HG02588 (cell line): Measurements from ENCODE around the gene AKIRIN1.
A peak's percentile ranks its signal among the peaks of the same experiment; 100 is the strongest.
"Not testable (repeated sequence)": the region's sequence is repeated elsewhere in the genome, so short reads cannot be mapped to it uniquely, and the experiment has no call there.

Experiments used
- ATAC-seq: cut with Tn5 transposase; IDR thresholded peaks from one replicate; pipeline ENCODE4 v1.9.1; 2021; ENCODE audit warnings: mild to moderate bottlenecking, moderate library complexity; ENCODE audit not compliant: unreplicated experiment

Gene AKIRIN1, protein sequence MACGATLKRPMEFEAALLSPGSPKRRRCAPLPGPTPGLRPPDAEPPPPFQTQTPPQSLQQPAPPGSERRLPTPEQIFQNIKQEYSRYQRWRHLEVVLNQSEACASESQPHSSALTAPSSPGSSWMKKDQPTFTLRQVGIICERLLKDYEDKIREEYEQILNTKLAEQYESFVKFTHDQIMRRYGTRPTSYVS

DNA sequence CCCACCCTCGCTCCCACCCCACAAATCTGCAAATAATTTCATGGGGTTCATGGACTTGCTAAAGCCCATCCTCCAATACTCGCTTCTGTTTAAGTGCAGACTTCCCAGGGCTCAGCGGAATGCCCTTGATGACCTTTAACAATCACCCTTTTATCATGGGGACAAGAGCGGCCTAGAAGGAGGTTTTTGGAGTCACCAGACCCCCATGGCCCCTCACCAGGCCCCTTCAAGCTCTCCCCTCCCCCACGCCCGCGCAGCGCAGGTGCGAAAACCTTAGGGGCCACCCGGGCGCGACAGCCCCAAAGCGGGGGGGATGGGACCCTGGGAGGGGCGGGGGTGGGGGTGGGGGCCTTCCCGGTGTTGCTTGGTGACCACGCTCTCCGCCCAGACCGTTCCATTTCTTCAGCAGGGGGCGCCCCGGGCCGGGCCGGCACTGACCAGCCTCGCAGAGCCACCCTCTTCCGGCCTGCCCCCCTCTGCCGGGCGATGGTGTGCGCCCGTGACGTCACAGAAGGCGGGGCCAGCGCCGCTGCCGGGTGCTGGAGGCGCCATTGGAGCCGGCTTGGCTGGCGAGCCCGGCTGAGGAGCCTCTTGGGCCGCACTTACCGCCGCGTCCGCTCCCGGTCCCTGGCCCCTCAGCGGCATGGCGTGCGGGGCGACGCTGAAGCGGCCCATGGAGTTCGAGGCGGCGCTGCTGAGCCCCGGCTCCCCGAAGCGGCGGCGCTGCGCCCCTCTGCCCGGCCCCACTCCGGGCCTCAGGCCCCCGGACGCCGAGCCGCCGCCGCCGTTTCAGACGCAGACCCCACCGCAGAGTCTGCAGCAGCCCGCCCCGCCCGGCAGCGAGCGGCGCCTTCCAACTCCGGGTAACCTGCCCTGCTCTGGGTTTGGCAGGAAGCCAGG lies at the start of gene AKIRIN1:
Gene AKIRIN1 (plus strand): TSS at position 539 of the 900 bp plus-strand sequence. CDS start 105 bp downstream, at position 644.
- peak; percentile 92 for ATAC-seq

DNA sequence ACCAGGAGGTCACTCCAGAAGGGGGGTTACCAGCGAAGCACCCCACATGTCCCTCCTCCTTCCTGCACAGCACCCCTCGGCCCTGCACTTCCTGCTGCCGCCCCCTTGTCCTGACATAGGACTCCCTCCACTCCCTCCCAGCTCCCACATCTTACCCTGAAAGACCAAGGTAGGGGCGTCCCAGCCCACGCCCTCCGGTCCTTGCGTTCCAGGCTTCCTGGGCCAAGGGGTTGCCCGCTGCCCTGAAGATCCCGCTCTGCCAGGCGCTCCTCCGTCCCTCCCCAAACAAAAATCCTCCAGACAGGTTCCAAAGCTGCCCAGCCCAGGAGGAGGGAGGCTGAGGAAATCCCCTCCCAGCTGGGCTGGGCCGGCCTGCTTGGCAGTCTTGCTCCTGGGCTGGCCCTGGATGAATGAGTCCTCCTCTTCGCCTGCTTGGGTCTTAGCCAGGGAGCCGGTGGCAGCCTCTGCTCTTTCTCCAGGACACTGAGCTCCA lies 49.5 kb upstream of the AKIRIN1 start, which contains the start of gene RHBDL2:
Gene RHBDL2 (minus strand): TSS at position 304 of the 493 bp plus-strand sequence. CDS start 22,618 bp downstream, outside the sequence.
- no peak for ATAC-seq

DNA sequence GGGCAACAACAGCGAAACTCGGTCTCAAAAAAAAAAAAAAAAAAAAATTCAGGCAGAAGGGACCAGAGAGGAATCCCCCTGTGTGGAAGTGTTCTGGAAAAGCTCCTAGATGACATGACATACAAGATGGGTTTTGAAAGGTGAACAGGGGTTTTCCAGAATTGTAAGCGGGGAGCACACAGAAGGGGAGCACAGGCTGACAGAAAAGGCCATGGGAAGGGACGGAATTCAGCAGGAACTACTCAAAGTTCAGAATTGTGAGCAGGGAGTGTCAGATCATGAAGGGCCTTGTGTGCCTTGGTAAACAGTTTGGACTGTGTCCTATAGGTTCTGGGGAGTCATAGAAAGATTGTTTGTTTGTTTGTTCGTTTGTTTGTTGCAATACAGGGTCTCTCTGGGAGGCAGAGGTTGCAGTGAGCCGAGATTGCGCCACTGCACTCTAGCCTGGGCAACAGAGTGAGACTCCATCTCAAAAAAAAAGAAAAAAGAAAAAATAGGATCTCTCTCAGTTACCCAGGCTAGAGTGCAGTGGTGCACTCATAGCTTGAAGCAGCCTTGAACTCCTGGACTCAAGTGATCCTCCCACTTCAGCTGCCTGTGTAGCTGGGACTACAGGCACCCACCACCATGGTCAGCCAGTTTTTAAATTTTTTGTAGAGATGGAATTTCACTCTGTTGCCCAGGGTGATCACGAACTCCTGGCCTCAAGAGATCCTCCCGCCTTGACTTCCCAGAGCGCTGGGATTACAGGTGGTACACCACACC lies 48.2 kb upstream of the AKIRIN1 start:
- ATAC-seq = no peak

DNA sequence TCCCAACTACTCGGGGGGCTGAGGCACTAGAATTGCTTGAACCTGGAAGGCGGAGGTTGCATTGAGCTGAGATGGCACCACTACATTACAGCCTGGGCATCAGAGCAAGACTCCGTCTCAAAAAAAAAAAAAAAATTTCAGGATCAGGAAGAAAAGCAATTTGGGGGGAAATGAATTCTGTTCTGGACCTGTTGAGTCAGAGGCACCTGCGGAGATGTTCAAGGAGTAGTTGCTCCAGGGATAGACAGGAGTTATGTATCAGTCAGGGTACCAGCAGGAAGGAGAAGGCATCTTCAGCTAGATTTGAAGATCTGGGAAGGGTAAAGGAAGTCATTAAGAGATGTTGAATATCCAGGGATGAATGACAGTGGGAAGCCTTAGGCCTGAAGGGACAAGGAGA lies 46.5 kb upstream of the AKIRIN1 start:
- ATAC-seq = no peak

DNA sequence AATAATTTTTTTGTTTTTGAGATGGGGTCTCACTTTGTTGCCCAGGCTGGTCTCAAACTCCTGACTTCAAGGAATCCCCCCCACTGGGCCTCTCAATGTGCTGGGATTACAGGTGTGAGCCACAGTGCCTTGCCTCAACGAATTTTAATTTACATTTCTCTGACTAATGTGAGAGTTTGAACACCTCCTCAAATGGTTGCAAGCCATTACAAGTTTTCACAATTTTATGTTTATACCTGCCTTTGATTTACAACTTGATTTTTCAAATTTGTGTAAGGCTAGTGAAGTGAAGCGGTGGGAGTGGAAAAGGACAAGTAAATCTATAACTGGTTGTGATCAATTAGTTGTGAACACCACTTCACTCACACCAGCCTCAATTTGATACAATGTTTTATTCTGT lies 40.5 kb upstream of the AKIRIN1 start:
- no peak for ATAC-seq

DNA sequence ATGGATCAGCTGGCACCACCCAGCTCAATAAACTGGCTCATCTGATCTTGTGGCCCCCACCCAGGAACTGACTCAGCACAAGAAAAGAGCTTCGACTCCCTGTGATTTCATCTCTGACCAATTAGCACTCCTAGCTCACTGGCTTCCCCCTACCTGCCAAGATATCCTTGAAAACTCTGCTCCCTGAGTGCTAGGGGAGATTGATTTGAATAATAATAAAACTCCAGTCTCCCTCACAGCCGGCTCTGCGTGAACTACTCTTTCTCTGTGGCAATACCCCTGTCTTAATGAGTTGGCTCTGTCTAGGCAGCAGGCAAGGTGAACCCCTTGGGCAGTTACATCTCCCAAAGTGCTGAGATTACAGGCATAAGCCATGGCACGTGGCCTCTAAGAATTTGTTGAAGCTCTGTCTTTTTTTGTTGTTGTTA lies 37.6 kb upstream of the AKIRIN1 start:
- ATAC-seq = no peak

DNA sequence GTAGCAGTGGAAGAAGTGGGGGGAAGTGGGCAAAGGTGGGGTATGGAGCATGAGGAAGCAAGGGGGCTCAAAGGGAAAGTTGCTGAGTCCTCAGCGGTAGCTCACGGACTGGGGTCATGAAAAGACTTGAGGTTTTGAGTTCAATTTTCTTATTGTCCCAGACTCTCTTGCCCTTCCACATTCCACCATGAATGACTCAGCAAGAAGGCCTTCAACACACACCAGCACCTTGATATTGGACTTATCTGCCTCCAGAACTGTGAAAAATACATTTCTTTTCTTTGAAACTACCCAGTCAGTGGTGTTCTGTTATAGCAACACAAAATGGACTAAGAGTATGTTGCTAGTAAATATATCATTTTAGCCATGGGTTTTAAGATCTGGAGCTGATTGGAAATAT lies 32.1 kb upstream of the AKIRIN1 start:
- ATAC-seq = no peak

DNA sequence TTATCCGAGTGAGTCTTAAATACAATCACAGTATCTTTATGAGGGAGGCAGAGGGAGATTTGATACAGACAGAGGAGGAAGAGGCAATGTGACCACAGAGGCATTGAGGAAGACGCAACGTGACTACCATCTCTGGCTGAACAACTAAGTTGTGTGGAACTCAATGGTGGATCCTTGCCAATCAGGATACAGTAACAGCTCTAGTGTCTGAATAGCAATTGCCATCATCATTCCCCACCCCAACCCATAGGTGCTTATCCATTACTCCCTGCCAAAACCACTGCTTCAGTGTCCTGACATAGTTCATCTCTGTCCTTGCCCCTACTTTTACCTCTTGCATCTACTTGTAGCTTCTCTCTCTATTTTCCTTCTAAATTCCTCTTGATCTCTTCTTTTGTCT lies 29.0 kb upstream of the AKIRIN1 start:
- no peak for ATAC-seq

DNA sequence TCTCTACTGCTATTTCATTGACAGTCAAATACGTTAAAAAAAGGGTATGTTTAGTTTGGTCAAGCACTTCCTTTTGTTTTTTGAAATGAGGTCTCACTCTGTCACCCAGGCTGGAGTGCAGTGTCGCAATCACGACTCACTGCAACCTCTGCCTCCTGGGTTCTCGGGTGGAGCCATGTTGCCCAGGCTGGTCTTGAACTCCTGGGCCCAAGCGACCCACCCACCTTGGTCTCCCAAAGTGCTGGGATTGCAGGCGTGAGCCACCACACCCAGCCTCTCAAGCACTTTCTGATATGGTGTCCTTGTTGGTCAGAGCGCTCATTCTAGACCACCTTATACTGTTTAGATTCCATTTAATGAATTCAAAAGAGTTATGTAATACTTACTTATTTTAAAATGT lies 28.5 kb upstream of the AKIRIN1 start:
- no peak for ATAC-seq

DNA sequence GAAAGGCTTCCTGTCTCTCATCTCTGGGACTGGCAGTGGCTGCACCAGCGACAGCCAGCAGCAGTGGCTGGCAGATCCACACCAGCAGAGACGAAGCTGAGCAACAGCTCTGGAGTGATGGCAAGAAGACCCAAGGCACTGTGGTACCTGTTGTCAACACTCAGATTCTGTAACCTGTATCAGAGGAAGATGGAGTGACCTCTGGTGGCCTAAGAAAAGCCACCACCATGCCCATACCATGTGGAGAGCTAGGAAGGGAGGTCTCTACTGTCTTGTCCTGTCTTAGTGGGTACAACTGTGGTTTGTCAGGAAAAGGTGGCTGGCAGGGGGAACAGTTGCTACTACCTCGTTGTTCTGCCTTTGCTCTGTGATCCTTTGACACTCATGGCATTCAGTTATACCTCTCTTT lies 26.9 kb upstream of the AKIRIN1 start:
- no peak for ATAC-seq

DNA sequence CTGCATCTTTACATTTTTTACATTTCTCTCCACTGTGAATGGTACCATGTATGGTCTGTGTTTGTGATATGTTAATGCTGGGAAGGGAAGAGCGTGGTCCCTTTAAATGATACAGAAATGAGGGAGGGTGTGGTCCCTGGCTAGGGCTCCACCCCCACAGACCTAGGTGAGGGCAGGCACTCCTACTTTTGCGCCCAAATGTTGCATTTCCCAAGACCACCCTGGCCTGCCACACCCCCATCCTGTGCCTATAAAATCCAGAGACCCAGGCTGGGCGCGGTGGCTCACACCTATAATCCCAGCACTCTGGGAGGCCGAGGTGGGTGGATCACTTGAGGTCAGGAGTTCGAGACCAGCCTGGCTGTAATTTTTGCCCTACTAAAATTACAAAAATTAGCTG lies 17.9 kb upstream of the AKIRIN1 start:
- ATAC-seq = not testable (repeated sequence)

DNA sequence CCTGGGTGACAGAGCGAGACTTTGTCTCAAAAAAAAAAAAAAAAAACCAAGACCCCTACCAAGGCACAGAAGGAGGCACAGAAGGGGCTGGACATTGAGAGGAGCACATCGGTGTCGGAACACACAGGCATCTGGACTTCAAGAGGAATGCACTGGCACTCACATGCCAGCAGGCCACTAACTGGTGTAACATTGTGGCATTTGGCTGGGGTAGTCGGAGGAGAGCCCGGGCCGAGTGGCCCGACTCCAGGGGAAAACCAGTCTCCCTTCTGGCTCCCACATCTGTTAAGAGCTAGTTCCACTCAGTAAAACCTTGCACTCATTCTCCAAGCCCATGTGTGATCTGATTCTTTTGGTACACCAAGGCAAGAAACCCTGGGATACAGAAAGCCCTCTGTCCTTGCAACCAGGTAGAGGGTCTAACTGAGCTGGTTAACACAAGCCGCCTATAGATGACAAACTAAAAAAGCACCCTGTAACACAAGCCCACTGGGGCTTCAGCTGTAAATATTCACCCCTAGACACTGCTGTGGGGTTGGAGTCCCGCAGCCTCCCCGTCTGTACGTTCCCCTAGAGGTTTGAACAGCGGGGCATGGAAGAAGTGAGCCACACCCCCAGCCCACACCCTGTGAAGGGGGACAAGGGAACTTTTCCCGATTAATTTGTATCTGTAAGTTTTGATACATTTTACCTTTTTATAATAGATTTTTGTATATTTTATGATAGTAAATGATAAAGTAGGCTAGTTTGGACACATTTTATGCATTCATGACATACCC lies 17.2 kb upstream of the AKIRIN1 start:
- no peak for ATAC-seq

DNA sequence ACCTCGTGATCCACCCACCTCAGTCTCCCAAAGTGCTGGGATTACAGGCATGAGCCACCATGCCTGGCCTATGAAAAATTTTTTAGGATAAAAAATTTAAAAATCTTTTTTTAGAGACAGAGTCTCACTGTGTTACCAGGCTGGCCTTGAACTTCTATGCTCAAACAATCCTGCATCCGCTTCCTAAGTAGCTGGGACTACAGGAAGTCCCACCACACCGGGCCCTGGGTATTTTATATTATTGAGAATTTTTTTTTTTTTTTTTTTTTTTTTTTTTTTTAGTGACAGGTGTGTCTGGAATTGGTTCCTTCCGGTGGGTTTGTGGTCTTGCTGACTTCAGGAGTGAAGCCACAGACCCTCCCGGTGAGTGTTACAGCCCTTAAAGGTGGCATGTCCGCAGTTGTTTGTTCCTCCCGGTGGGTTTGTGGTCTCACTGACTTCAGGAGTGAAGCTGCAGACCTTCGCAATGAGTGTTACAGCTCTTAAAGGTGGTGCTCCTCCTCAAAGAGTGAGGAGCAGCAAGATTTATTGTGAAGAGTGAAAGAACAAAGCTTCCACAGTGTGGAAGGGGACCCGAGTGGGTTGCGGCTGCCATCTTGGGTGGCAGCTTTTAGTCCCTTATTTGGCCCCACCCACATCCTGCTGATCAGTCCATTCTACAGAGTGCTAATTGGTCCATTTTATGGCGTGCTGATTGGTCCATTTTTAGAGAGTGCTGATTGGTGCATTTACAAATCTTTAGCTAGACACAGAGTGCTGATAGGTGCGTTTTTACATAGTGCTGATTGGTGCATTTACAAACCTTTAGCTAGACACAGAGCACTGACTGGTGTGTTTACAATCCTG lies 13.5 kb upstream of the AKIRIN1 start:
- not testable (repeated sequence) for ATAC-seq

DNA sequence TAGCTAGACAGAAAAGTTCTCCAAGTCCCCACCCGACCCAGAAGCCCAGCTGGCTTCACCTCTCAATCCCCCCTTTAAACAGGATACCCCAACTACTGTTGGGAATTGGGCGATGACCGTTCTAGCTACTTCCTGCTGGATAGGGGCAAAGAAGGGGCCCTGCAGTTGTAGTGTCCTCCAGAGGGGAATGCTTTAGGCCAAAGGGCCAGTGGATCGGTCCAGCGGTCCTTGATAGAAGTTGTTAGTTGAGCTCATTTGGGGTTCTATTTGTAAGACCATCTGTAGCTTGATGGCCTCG lies 12.9 kb upstream of the AKIRIN1 start:
- not testable (repeated sequence) for ATAC-seq

DNA sequence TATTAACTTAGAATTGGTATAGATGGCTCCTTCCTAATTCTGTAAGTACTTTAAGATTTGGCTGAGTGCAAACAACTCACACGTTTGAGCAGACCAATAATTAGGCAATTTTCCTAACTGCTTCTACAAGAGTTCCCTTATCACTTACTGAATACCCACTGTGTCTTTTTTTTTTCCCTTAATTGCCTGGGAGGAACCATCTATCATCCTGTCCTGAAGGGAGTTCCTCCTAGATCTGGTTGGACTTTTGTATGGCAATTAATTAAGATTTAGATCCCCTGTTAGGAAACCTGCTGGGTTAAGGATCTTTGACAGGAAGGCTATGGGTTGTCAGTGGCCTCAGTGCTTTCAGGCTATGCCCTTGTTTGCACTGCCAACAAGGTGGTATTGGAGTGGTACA lies 11.7 kb upstream of the AKIRIN1 start:
- not testable (repeated sequence) for ATAC-seq

DNA sequence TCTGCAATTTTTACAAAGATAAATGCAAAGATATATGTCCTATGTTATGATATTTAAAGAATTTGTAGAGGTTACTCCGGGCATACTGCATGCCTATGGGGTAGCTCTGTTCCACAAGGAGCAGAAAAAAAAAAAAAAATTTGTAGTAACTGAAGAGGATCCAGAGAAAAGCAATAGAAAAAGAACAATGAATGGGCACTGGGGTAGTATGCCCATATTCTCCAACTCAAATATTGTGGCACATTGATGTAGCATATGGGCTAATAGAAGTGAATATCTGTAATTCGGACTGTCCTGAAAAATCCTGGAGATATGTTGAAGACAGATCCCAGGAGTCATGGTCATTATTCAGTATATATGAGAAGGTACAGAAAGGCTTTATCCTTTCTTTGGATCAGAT lies 1.1 kb upstream of the AKIRIN1 start:
- no peak for ATAC-seq

DNA sequence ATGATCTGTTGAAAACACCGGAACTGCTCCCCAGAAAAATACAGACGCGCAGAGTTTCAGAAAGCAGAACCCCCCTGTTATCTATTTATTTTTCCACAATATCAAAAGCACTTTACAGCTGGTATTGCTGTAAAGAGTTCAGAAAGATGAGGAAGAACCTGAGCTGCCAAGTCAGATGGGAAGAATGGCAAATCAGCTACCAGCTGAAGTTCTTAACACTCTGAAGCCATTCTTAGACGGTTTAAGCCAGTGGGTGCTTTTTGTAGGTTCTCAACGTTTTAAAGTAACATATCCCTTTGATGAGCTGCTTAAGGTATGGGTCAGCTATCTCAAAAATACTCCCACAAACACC lies 714 bp upstream of the AKIRIN1 start:
- ATAC-seq = no peak

DNA sequence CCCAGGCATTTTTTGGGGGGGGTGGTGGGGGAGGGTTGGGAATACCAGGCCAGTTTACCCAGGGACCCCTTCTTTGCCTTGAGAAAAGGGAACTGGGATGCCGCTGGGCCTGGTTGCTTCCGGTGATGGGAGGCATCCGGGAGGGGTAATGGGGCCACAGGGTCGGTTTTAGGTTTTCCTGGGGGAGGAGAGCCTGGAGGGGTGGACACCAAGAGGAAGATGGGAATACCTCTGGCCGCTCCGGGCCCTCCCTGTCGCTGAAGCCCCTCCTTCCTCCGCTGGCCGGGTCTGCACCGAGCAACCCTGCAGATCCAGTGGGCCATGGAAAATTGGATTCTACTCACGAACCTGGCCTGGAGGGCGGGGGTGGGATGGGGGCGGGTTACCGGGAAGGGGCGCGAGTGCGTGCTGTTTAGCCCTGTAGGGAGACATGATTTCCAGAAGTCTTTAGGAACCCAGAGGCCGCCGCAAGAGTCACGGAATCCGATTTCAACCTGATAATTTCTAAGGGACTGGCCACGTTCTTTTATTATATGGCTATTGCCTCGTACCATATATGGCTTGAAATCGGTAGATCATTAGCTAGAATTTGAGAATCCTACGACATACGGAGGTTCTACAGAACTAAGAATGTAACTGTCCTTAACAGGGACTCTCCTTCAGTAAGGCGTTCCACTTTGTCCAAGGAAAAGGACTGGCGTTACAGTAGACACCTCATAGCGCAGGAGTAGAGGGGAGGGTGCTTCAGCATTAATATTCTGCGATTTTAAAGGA lies 749 bp downstream of the AKIRIN1 start:
- ATAC-seq = no peak
